Measurements from ENCODE around the gene CGN.

CGN gene

GRCh38 chr1:151539321-151540020 lies 28.3 kb downstream of the CGN start:
- peak; percentile 91 to 94 for DNase-seq
- TF ChIP-seq GATA1 (IDR thresholded peaks at IDR 0.05; ENCODE audit: low read depth, low read length) (no peak), POLR2A (IDR thresholded peaks at IDR 0.05; ENCODE audit: low read length) (no peak)

- peak; percentile 96 for TF ChIP-seq POLR2A (IDR thresholded peaks at IDR 0.05; ENCODE audit: low read length)
- TF ChIP-seq GATA1 (IDR thresholded peaks at IDR 0.05; ENCODE audit: low read depth, low read length): no peak
- peak; percentile 94 to 97 for DNase-seq
Measured at GRCh38 chr1:151540021-151540981, 29.1 kb downstream of the CGN start, which contains the start of gene TUFT1. Gene TUFT1, plus strand, starts transcription at chr1:151540309. Its CDS starts 58 bp downstream, at chr1:151540367.

GRCh38 chr1:151540982-151541377 lies 29.8 kb downstream of the CGN start:
- peak in 1 of 2 experiments; percentile 58 for DNase-seq
- TF ChIP-seq GATA1 (IDR thresholded peaks at IDR 0.05; ENCODE audit: low read depth, low read length): no peak
- no peak for TF ChIP-seq POLR2A (IDR thresholded peaks at IDR 0.05; ENCODE audit: low read length)

- TF ChIP-seq GATA1 (IDR thresholded peaks at IDR 0.05; ENCODE audit: low read depth, low read length): no peak
- TF ChIP-seq POLR2A (IDR thresholded peaks at IDR 0.05; ENCODE audit: low read length): no peak
- DNase-seq: no peak
Measured at GRCh38 chr1:151541752-151542151, 30.6 kb downstream of the CGN start.

GRCh38 chr1:151542710-151543129 lies 31.5 kb downstream of the CGN start:
- no peak for TF ChIP-seq POLR2A (IDR thresholded peaks at IDR 0.05; ENCODE audit: low read length)
- no peak for TF ChIP-seq GATA1 (IDR thresholded peaks at IDR 0.05; ENCODE audit: low read depth, low read length)
- DNase-seq: no peak

GRCh38 chr1:151545542-151545941 lies 34.4 kb downstream of the CGN start:
- no peak for DNase-seq
- TF ChIP-seq GATA1 (IDR thresholded peaks at IDR 0.05; ENCODE audit: low read depth, low read length) (no peak), POLR2A (IDR thresholded peaks at IDR 0.05; ENCODE audit: low read length) (no peak)

GRCh38 chr1:151546011-151546925 lies 35.1 kb downstream of the CGN start:
- TF ChIP-seq POLR2A (IDR thresholded peaks at IDR 0.05; ENCODE audit: low read length): no peak
- no peak for TF ChIP-seq GATA1 (IDR thresholded peaks at IDR 0.05; ENCODE audit: low read depth, low read length)
- DNase-seq: no peak

GRCh38 chr1:151547119-151547899 lies 36.1 kb downstream of the CGN start:
- no peak for TF ChIP-seq GATA1 (IDR thresholded peaks at IDR 0.05; ENCODE audit: low read depth, low read length)
- TF ChIP-seq POLR2A (IDR thresholded peaks at IDR 0.05; ENCODE audit: low read length): no peak
- no peak for DNase-seq

- TF ChIP-seq GATA1 (IDR thresholded peaks at IDR 0.05; ENCODE audit: low read depth, low read length) (no peak), POLR2A (IDR thresholded peaks at IDR 0.05; ENCODE audit: low read length) (no peak)
- DNase-seq: no peak
Measured at GRCh38 chr1:151547900-151548230, 36.7 kb downstream of the CGN start.

GRCh38 chr1:151549199-151549598 lies 38.0 kb downstream of the CGN start:
- TF ChIP-seq GATA1 (IDR thresholded peaks at IDR 0.05; ENCODE audit: low read depth, low read length) (no peak), POLR2A (IDR thresholded peaks at IDR 0.05; ENCODE audit: low read length) (no peak)
- DNase-seq: no peak

- no peak for DNase-seq
- TF ChIP-seq GATA1 (IDR thresholded peaks at IDR 0.05; ENCODE audit: low read depth, low read length): no peak
- no peak for TF ChIP-seq POLR2A (IDR thresholded peaks at IDR 0.05; ENCODE audit: low read length)
Measured at GRCh38 chr1:151553659-151554058, 42.5 kb downstream of the CGN start.

GRCh38 chr1:151556052-151556451 lies 44.9 kb downstream of the CGN start:
- DNase-seq: no peak
- no peak for TF ChIP-seq GATA1 (IDR thresholded peaks at IDR 0.05; ENCODE audit: low read depth, low read length)
- no peak for TF ChIP-seq POLR2A (IDR thresholded peaks at IDR 0.05; ENCODE audit: low read length)

- no peak for DNase-seq
- TF ChIP-seq POLR2A (IDR thresholded peaks at IDR 0.05; ENCODE audit: low read length): no peak
- TF ChIP-seq GATA1 (IDR thresholded peaks at IDR 0.05; ENCODE audit: low read depth, low read length): no peak
Measured at GRCh38 chr1:151562661-151563060, 51.5 kb downstream of the CGN start.

All from erythroblast (primary cell).